Measurements from ENCODE around the gene ACOXL.

DNA sequence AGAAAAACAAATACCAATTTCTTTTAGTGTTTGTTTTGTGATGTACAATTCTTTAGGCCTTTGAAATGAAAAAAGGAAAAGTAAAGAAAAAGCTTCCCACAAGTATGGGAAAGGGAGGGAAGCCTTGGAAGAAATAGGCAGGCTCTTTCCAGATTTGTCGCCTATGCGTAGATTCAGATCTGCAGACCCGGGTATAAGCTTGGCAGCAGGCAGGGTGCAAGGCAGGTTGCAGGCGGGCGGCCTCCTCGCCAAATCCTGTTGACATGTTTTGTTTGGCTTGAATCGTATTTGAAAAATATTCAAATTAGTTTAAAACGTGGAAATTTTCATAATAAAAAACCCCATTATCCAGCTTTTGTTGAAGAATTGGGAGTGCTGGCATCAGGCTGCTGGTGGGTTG is 104.3 kb downstream of the ACOXL start:
- TF ChIP-seq, protein P1, sequence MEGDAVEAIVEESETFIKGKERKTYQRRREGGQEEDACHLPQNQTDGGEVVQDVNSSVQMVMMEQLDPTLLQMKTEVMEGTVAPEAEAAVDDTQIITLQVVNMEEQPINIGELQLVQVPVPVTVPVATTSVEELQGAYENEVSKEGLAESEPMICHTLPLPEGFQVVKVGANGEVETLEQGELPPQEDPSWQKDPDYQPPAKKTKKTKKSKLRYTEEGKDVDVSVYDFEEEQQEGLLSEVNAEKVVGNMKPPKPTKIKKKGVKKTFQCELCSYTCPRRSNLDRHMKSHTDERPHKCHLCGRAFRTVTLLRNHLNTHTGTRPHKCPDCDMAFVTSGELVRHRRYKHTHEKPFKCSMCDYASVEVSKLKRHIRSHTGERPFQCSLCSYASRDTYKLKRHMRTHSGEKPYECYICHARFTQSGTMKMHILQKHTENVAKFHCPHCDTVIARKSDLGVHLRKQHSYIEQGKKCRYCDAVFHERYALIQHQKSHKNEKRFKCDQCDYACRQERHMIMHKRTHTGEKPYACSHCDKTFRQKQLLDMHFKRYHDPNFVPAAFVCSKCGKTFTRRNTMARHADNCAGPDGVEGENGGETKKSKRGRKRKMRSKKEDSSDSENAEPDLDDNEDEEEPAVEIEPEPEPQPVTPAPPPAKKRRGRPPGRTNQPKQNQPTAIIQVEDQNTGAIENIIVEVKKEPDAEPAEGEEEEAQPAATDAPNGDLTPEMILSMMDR (IDR thresholded peaks at IDR 0.05; ENCODE audit: insufficient read depth, low read depth, low read length) = no peak
- TF ChIP-seq EZH2 (IDR thresholded peaks at IDR 0.05; ENCODE audit: insufficient read depth, low read length) = no peak

Data from astrocyte (in vitro differentiated cells and primary cell).